Brain microvascular endothelial cell (primary cell): ENCODE results near the gene HIVEP3.

ENCODE experiments used
- DNase-seq: peaks from one replicate; pipeline ENCODE4 v3.0.0-alpha.2; 2020
- H3K27ac ChIP-seq: fragments of 250-450 bp; sonication (Bioruptor Pico); 2 replicates; pipeline ENCODE4 v1.5.1; 2020; ENCODE audit warnings: mild to moderate bottlenecking, moderate library complexity
- H3K27me3 ChIP-seq: fragments of 250-450 bp; sonication (Bioruptor Pico); replicated peaks from 2 replicates; pipeline ENCODE4 v1.5.1; 2020; ENCODE audit warnings: mild to moderate bottlenecking
- H3K36me3 ChIP-seq: fragments of 250-450 bp; sonication (Bioruptor Pico); replicated peaks from 2 replicates; pipeline ENCODE4 v1.5.1; 2020; ENCODE audit warnings: mild to moderate bottlenecking
- H3K4me3 ChIP-seq: 2 replicates; pipeline ENCODE4 v1.5.1; 2011; ENCODE audit warnings: low read depth, mild to moderate bottlenecking, control low read depth, low read length, moderate library complexity
- in situ Hi-C: cut with HindIII; loops from 2 replicates; pipeline ENCODE4 v1.10.0; 2017; ENCODE audit warnings: low sequenced_read_pairs, low pct_ligation_motif_present
- TF ChIP-seq, protein P1 (sequence below): IDR thresholded peaks from 2 replicates; pipeline ENCODE4 v1.5.1; 2011; ENCODE audit warnings: low read depth, mild to moderate bottlenecking, moderate library complexity, low read length, control low read depth, inconsistent platforms; ENCODE audit errors: missing control alignments

The HIVEP3 gene

DNA sequence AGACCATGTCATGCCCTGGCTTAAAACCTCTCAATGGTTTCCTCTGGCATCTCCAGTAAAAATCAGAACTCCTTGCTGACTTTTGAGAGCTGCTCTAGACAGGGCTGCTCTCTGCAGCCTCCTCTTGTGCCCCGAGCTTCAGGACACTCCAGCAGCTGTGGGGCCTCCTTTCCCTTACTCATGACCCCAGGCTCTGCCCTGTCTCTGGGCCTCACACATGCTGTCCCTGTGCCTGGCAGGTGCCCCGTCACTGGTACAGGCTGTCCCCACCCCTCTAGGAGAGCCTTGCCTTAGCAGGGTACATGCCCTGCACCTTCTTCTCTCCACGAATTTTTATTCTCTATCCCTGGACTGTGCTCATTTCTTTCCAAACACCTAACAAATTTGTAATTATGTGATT is 43.2 kb downstream of the HIVEP3 start:
- H3K36me3 ChIP-seq, result no peaks in the 10 kb centered on the region
- no peak overlapping the region for H3K4me3 ChIP-seq
- in situ Hi-C loops, result no loop called here
- H3K27ac ChIP-seq, result no peak overlapping the region
- H3K27me3 ChIP-seq, result no peaks in the 10 kb centered on the region
- TF ChIP-seq, protein P1, sequence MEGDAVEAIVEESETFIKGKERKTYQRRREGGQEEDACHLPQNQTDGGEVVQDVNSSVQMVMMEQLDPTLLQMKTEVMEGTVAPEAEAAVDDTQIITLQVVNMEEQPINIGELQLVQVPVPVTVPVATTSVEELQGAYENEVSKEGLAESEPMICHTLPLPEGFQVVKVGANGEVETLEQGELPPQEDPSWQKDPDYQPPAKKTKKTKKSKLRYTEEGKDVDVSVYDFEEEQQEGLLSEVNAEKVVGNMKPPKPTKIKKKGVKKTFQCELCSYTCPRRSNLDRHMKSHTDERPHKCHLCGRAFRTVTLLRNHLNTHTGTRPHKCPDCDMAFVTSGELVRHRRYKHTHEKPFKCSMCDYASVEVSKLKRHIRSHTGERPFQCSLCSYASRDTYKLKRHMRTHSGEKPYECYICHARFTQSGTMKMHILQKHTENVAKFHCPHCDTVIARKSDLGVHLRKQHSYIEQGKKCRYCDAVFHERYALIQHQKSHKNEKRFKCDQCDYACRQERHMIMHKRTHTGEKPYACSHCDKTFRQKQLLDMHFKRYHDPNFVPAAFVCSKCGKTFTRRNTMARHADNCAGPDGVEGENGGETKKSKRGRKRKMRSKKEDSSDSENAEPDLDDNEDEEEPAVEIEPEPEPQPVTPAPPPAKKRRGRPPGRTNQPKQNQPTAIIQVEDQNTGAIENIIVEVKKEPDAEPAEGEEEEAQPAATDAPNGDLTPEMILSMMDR, result no peak
- no peak for DNase-seq

DNA sequence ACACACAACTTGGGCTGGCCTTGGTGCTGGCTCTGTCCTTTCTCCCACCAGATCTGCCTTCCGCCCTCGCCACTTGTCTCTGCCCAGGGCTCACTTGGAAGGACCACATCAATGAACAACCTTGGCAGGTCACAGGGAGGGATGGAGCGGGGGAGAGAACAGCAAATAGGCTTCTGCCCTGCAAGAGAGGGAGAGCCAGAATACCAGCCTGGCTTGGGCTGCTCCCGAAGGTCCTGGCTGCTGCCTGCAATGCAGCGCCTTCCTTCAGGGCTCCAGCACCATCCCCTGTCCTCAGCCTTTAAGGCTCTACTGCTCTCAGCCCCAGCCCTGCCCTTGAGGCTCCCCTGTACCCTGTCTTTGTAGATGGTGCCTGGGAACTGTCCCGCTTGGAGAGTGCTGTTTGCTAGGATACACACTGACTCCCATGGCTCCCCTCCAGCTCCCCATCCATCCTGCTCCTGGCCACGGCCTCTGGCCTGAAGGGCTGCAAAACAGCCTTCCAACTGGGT is 43.8 kb downstream of the HIVEP3 start:
- no peaks in the 10 kb centered on the region for H3K27me3 ChIP-seq
- in situ Hi-C loops, result no loop called here

DNA sequence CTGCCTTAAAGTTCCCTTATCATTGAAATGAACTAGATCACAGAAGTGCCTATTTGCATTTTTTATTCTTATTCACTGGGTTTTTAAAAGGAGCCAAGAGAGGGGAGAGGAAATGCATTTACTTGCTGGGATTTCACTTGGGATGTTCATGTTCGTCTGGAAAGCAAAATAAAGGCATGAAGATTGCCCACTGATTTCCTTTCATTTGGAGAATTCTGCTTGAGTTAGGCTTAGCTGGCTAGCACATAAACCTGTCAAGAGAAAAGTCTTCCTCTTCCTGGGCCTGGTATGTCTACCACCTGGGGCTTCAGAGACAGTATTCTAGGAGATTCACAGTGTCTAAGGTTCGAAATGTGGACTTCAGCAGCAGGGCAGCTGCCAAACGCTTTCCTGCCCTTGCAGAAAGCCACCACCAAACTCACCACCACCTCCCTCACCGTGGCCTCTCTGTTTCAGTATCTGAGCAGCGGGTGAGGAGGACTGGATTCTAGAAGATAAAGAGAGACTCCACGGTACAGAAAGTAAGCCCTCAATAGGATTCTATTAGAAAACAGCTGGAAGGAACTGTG is 44.5 kb downstream of the HIVEP3 start:
- in situ Hi-C loops, result no loop called here
- Histone ChIP-seq H3K4me3 (no peak overlapping the region), H3K36me3 (no peaks in the 10 kb centered on the region), H3K27ac (no peak overlapping the region), H3K27me3 (no peaks in the 10 kb centered on the region)
- TF ChIP-seq, protein P1, result no peak
- no peak for DNase-seq

More for the DNA sequence above, 43.8 kb downstream of the HIVEP3 start:
- Histone ChIP-seq H3K36me3 (no peaks in the 10 kb centered on the region), H3K4me3 (no peak overlapping the region), H3K27ac (no peak overlapping the region)
- TF ChIP-seq, protein P1, result no peak
- DNase-seq, result no peak

DNA sequence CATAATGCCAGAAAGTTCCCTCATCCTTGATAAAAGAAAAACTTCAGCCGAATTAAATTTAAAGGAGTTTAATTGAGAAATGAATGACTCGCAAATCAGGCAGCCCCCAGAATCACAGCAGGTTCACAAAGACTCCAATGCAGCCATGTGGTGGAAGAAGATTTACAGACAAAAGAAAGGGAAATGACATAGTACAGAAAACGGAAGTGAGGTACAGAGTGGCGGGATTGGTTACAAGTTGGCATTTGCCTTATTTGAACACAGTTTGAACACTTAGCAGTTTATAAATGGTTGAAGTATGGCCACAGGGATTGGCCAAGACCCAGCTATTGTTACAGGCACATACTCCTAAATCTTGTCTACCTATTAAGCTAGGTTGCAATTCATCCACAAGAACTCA is 46.6 kb downstream of the HIVEP3 start:
- TF ChIP-seq, protein P1, result no peak
- in situ Hi-C loops, result no loop called here
- no peak overlapping the region for H3K4me3 ChIP-seq

DNA sequence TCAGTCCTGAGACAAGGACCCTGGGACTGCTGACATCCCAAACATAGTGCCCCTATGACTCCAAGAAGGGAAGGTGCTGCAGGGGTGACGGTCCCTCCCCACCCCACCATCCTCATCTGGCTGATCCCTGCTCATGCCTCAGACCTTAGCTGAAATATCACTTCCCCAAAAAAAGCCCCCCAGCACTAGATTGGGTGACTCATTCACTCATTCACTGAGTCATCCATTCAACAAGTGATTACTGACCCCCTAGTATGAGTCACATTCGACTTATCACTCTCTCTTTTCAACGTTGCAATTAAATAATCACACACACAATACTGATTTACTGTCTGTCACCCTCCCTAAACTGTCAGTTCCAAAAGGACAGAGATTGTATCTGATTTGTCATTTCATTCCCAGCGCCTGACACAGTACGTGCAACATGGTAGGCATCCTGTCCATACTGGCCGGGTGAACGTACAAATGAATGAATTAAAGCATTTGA is 48.6 kb downstream of the HIVEP3 start:
- H3K36me3 ChIP-seq, result no peaks in the 10 kb centered on the region
- no peak overlapping the region for H3K27ac ChIP-seq
- in situ Hi-C loops, result no loop called here
- H3K27me3 ChIP-seq, result no peaks in the 10 kb centered on the region
- H3K4me3 ChIP-seq, result no peak overlapping the region
- DNase-seq, result peak; percentile 68
- TF ChIP-seq, protein P1, result no peak

More for the DNA sequence above, 46.6 kb downstream of the HIVEP3 start:
- DNase-seq, result no peak
- Histone ChIP-seq H3K36me3 (no peaks in the 10 kb centered on the region), H3K27me3 (no peaks in the 10 kb centered on the region), H3K27ac (no peak overlapping the region)
